SH-SY5Y (cell line): ENCODE results near the gene TMEM186.

Experiments used
- GATA2 ChIP-seq: IDR thresholded peaks from 2 replicates; pipeline ENCODE4 v1.6.1; 2011; ENCODE audit warnings: mild to moderate bottlenecking, low read depth, low read length
- GATA3 ChIP-seq: IDR thresholded peaks from 2 replicates; pipeline ENCODE4 v1.6.1; 2011; ENCODE audit warnings: low read depth, mild to moderate bottlenecking, low read length, moderate library complexity

DNA sequence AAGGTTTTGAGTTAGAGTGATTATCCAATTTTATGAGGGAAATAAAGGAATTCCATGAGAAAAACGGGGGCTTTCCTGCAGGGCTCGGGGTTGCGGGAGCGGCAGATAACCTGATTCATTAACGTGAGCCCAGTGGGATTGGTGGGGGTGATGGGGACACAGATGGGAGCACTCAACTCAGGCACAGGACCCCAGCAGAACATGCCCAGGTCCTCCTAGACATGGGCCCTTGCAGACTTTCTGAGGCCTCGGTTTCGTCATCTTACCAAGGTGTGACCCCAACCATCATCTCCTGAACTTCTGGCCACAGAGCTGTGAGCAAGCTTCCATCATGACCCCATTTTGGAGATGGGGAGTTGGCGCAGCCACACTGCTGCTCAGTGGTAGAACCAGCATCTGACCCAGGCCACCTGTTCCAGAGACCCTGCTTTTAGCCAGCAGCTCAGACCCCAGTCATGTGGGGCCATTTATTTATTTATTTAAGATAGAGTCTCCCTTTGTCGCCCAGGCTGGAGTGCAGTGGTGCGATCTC, 49.0 kb upstream of the TMEM186 start:
- no peak for TF ChIP-seq GATA2
- TF ChIP-seq GATA3, result no peak
